Fibroblast of pulmonary artery (primary cell): Measurements from ENCODE around the gene UBE2G2.
A peak's percentile ranks its signal among the peaks of the same experiment; 100 is the strongest.

Experiments
- DNase-seq: peaks from one replicate; pipeline ENCODE4 v3.0.0-alpha.2; 2010; ENCODE audit warnings: low read depth
- H3K4me3 ChIP-seq: replicated peaks from 2 replicates; pipeline ENCODE4 v1.5.1; 2011; ENCODE audit warnings: low read depth, mild to moderate bottlenecking, control low read depth, low read length, moderate library complexity
- CTCF ChIP-seq: IDR thresholded peaks from 2 replicates; pipeline ENCODE4 v1.5.1; 2011; ENCODE audit warnings: mild to moderate bottlenecking, control low read depth, low read length, inconsistent platforms; ENCODE audit errors: missing control alignments

UBE2G2 gene

GRCh38 chr21:44749116-44749758 is 52.4 kb downstream of the UBE2G2 start:
- TF ChIP-seq CTCF = no peak
- H3K4me3 ChIP-seq = no peak overlapping the region
- DNase-seq = no peak

GRCh38 chr21:44748621-44749020 is 53.0 kb downstream of the UBE2G2 start:
- no peak for TF ChIP-seq CTCF
- DNase-seq = no peak
- H3K4me3 ChIP-seq = no peak overlapping the region

GRCh38 chr21:44742418-44743153 is 59.0 kb downstream of the UBE2G2 start:
- TF ChIP-seq CTCF = peak; percentile 43
- H3K4me3 ChIP-seq = no peak overlapping the region
- peak; percentile 21 for DNase-seq

GRCh38 chr21:44741921-44742320 is 59.7 kb downstream of the UBE2G2 start:
- H3K4me3 ChIP-seq = no peak overlapping the region
- TF ChIP-seq CTCF = no peak
- no peak for DNase-seq

- TF ChIP-seq CTCF = no peak
- no peak for DNase-seq
- no peak overlapping the region for H3K4me3 ChIP-seq
Observed at GRCh38 chr21:44740742-44741141, 60.9 kb downstream of the UBE2G2 start.

- no peak for DNase-seq
- no peak for TF ChIP-seq CTCF
- no peak overlapping the region for H3K4me3 ChIP-seq
Observed at GRCh38 chr21:44739316-44739715, 62.3 kb downstream of the UBE2G2 start.

GRCh38 chr21:44738621-44739020 is 63.0 kb downstream of the UBE2G2 start:
- no peak for TF ChIP-seq CTCF
- no peak for DNase-seq
- no peak overlapping the region for H3K4me3 ChIP-seq
